Renal pelvis (tissue), 12 donors: ENCODE data around the gene PRAMEF10. TPM values are rescaled to one million over a fixed set of nuclear protein-coding genes. Genes with fewer than 3 reads are reported as not detected.
"Not testable (repeated sequence)": the region's sequence is repeated elsewhere in the genome, so short reads cannot be mapped to it uniquely, and the experiment has no call there.

Source experiments
- DNase-seq: peaks from one replicate; pipeline ENCODE4 v3.0.0-alpha.2; 2013
- long read RNA-seq, 16 experiments: transcript quantifications; one replicate each; lab custom pipeline, GENCODE V29; 2026
- polyA plus RNA-seq, 3 donors: library from polyadenylated mRNA; unstranded; fragments of 120-200 nt; gene quantifications; one replicate each; pipeline ENCODE4 v1.2.1, GENCODE V29; 2013; ENCODE audit not compliant: insufficient read length in 3 of 3

PRAMEF10 gene
- polyA plus RNA-seq, result not detected
- long read RNA-seq, donor 1, result 0 reads
- long read RNA-seq, donor 2, result 0 reads
- long read RNA-seq, donor 3, result 0 reads
- long read RNA-seq, donor 4, result 0 reads
- long read RNA-seq, donor 5, result 0 reads
- long read RNA-seq, donor 6, result 0 reads
- long read RNA-seq, donor 7, result 0 reads
- long read RNA-seq, donor 8, result 0 reads
- long read RNA-seq, donor 9, result 0 reads
- long read RNA-seq, donor 10, result 0 reads
- long read RNA-seq, donor 11, result 0 reads
- long read RNA-seq, donor 12, result 0 reads
- long read RNA-seq, donor 13, result 0 reads
- long read RNA-seq, donor 14, result 0 reads
- long read RNA-seq, donor 15, result 0 reads
- long read RNA-seq, donor 16, result 0 reads

DNA sequence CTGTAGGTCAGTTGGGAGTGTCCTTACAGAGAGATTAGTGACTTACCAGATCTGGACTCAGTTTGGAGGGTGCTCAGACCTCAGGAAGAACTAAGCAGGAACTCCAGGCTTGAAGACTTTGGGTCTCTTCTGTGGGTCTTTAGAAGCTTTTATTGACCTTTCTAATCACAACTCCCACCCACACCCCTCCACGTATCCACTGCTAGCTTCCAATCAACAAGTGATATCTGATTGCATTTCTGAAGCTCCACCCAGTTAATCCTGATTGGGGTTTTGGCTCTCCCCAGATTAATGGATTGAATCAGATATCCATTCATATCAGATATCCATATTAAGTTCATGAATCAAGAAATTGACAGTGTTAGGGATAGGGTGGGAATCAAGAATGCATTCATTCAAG lies at the start of gene PRAMEF10:
PRAMEF10 (minus strand) TSS at position 101 of the 400 bp plus-strand sequence. CDS start 2,423 bp downstream, outside the sequence.
- DNase-seq, result not testable (repeated sequence)

GRCh38 chr1:12947480-12947879 lies 49.4 kb upstream of the PRAMEF10 start, which contains the start of gene PRAMEF6:
Gene PRAMEF6 (minus strand): TSS chr1:12947580. CDS start chr1:12942518, 5,062 bp downstream.
- not testable (repeated sequence) for DNase-seq

DNA sequence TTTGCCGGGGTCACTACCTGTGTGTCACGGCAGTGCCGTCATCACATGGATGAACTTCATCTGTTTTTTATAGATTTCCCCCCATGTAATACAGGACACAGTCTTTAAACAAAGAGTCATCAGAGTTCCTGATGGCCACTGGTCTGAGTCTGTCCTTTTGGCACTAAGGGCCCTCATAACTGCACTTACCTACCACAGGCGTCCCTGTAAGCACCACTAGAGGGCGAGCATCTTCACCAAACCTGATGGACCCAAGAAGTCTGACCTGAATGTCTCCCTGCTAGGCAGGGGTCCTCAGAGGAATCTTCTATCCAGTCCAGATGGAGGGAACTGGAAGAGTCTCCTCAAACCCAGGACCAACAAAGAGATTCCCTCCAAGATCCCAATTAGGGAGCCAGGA lies 26.3 kb upstream of the PRAMEF10 start:
- DNase-seq, result not testable (repeated sequence)

- not testable (repeated sequence) for DNase-seq
Measured at GRCh38 chr1:12921749-12922148, 23.7 kb upstream of the PRAMEF10 start.

DNA sequence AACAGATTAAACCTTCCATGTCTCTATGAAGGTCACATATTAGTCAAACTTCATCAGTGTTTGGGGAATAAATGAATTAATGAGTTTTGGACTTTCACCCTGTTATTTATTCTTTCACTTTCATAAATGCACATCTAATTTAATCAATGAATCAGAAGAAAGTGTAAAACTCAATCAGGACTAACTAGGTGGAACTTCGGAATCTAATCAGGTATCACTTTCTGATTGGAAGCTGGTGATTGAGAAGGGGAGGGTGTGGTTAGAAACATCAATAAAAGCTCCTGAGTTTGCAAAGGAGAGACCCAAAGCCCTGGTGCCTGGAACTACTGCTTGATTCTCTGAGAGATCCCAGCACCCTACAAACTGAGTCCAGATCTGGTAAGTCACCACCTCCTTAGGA lies 18.2 kb upstream of the PRAMEF10 start, which contains the start of gene PRAMEF7:
PRAMEF7 (plus strand) TSS at position 301 of the 400 bp plus-strand sequence. CDS start 1,083 bp downstream, outside the sequence.
- DNase-seq, result not testable (repeated sequence)

GRCh38 chr1:12903793-12904572 lies 5.9 kb upstream of the PRAMEF10 start:
- not testable (repeated sequence) for DNase-seq

DNA sequence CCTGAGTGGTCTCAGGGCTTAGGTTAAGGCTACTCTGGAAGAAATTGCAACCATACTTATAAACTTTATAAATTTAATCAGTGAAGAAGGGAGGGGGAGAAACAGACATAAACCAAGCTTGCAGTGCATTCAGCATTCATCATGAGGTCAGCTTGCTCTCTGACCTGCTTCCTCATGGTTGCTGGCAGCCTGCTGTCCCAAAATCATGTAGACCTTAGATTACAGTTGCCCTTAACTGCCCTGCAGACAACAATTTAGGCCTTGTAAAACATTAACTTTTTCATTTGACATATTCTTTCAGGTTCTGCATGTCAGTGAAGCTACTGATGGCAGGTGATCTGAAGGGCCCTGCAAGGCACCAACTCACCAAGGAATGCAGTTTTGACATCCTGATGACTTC lies 1.1 kb upstream of the PRAMEF10 start:
- not testable (repeated sequence) for DNase-seq

DNA sequence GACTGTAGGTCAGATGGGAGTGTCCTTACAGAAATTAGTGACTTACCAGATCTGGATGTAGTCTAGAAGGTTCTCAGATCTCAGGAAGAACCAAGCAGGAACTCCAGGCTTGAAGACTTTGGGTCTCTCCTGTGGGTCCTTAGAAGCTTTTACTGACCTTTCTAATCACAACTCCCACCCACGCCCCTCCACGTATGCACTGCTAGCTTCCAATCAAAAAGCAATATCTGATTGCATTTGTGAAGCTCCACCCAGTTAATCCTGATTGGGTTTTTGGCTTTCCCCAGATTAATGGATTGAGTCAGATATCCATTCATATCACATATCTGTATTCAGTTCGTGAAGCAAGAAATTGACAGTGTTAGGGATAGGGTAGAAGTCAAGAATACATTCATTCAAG lies 12.0 kb downstream of the PRAMEF10 start, which contains the start of gene PRAMEF4:
PRAMEF4 (minus strand) TSS at position 101 of the 400 bp plus-strand sequence. CDS start 2,807 bp downstream, outside the sequence.
- DNase-seq, result not testable (repeated sequence)

GRCh38 chr1:12878453-12878852 lies 19.6 kb downstream of the PRAMEF10 start:
- DNase-seq, result not testable (repeated sequence)

- not testable (repeated sequence) for DNase-seq
Measured at GRCh38 chr1:12863131-12863880, 34.8 kb downstream of the PRAMEF10 start.

DNA sequence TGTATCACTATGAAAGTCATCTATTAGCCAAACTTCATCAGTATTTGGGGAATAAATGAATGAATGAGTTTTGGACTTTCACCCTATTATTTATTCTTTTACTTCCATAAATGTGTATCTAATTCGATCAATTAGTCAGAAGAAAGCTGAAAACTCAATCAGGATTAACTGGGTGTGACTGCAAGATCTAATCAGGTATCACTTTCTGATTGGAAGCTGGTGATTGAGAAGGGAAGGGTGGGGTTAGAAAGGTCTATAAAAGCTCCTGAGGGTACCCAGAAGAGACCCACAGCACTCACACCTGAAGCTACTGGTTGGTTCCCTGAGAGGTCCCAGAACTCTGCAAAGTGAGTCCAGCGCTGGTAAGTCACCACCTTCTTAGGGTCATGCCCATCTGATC lies 41.3 kb downstream of the PRAMEF10 start, which contains the start of gene PRAMEF2:
PRAMEF2 (plus strand) TSS at position 301 of the 400 bp plus-strand sequence. CDS start 1,924 bp downstream, outside the sequence.
- not testable (repeated sequence) for DNase-seq

DNA sequence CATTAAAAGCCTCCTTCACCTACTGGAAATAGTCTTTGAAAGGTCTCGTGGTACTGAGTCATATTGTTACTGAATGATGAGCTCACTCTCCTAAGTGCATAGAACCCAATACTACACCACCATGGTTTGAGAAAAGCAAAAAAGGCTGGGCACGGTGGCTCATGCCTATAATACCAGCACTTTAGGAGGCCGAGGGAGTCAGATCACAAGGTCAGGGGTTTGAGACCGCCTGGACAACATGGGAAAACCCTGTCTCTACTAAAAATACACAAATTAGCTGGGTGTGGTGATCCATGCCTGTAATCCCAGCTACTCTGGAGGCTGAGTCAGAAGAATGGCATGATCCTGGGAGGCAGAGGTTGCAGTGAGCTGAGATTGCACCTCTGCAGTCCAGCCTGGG lies 46.3 kb downstream of the PRAMEF10 start:
- DNase-seq, result no peak

DNA sequence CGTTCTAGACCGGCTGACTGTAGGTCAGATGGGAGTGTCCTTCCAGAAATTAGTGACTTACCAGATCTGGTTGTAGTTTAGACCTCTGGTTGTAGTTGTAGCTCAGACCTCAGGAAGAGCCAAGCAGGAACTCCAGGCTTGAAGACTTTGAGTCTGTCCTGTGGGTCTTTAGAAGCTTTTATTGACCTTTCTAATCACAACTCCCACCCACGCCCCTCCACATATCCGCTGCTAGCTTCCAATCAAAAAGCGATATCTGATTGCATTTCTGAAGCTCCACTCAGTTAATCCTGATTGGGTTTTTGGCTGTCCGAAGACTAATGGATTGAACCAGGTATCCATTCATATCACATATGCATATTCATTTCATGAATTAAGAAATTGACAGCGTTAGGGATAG lies 49.5 kb downstream of the PRAMEF10 start, which contains the start of gene HNRNPCL1:
HNRNPCL1 (minus strand) TSS at position 101 of the 400 bp plus-strand sequence. CDS start 431 bp downstream, outside the sequence.
- DNase-seq, result not testable (repeated sequence)

Other genes with a start within 250 kb of the PRAMEF10 start
- gene AADACL3, start 182.2 kb downstream of the PRAMEF10 start, polyA plus RNA-seq, result not detected
- 1 to 10 TPM in 2 of 3 donors, under 1 TPM in 1; 1.00 to 1.3 (median 1.2) TPM for gene CFAP107, start 152.1 kb downstream of the PRAMEF10 start, polyA plus RNA-seq
- gene PRAMEF12, start 124.5 kb downstream of the PRAMEF10 start, polyA plus RNA-seq, result not detected
- gene PRAMEF1, start 106.9 kb downstream of the PRAMEF10 start, polyA plus RNA-seq, result not detected
- not detected for gene PRAMEF11, start 66.9 kb downstream of the PRAMEF10 start, polyA plus RNA-seq
- under 1 TPM in 2 of 3 donors, not detected in 1; 0.17 to 0.38 TPM for gene HNRNPCL1, start 49.5 kb downstream of the PRAMEF10 start, polyA plus RNA-seq
- gene PRAMEF2, start 41.2 kb downstream of the PRAMEF10 start, polyA plus RNA-seq, result not detected
- gene PRAMEF4, start 12.1 kb downstream of the PRAMEF10 start, polyA plus RNA-seq, result not detected
- not detected for gene PRAMEF7, start 18.3 kb upstream of the PRAMEF10 start, polyA plus RNA-seq
- not detected for gene PRAMEF6, start 49.3 kb upstream of the PRAMEF10 start, polyA plus RNA-seq
- gene PRAMEF27, start 158.3 kb upstream of the PRAMEF10 start, polyA plus RNA-seq, result not detected
- gene HNRNPCL3, start 162.5 kb upstream of the PRAMEF10 start, polyA plus RNA-seq, result not detected
- gene PRAMEF25, start 172.5 kb upstream of the PRAMEF10 start, polyA plus RNA-seq, result not detected
- under 1 TPM in 1 of 3 donors, not detected in 2; 0.11 TPM for gene HNRNPCL2, start 218.6 kb upstream of the PRAMEF10 start, polyA plus RNA-seq